GM12892 (cell line): Measurements from ENCODE around the gene IRGM.

ENCODE experiments used
- POLR2A ChIP-seq: IDR thresholded peaks from 2 replicates; pipeline ENCODE4 v1.6.1; 2011; ENCODE audit warnings: low read depth, low read length, control low read depth
- POLR2AphosphoS5 ChIP-seq: IDR thresholded peaks from 2 replicates; pipeline ENCODE4 v1.6.1; 2011; ENCODE audit warnings: low read depth, low read length, control low read depth
- TAF1 ChIP-seq: IDR thresholded peaks from 2 replicates; pipeline ENCODE4 v1.6.1; 2011; ENCODE audit warnings: low read depth, mild to moderate bottlenecking, control low read depth, low read length, borderline replicate concordance

- TF ChIP-seq TAF1 (no peak), POLR2A (no peak), POLR2AphosphoS5 (no peak)
These were observed 29.4 kb upstream of the IRGM start for GRCh38 chr5:150816946-150817345.
